OCI-LY7 (cell line): ENCODE results near the gene PSMG2. TPM values are rescaled to one million over a fixed set of nuclear protein-coding genes. Genes with fewer than 3 reads are reported as not detected.
"Not testable (repeated sequence)": the region's sequence is repeated elsewhere in the genome, so short reads cannot be mapped to it uniquely, and the experiment has no call there.

Source experiments
- BruUV-seq: library from RNA; stranded (reverse); fragments of 400-500 nt; replicated peaks from 2 replicates; lab custom pipeline; 2021; lab: Mats Ljungman, UMichigan
- CTCF ChIA-PET: fragments of 300-600 bp; sonication (Branson Sonifier 250); formaldehyde crosslinking; loops from one replicate; lab custom pipeline; 2022; ENCODE audit warnings: antibody characterized with exemption; ENCODE audit not compliant: unreplicated experiment; lab: Charles Lee
- POLR2A ChIA-PET: fragments of 300-600 bp; sonication (Branson Sonifier 250); formaldehyde crosslinking; loops from one replicate; lab custom pipeline; 2022; ENCODE audit warnings: antibody characterized with exemption; lab: Charles Lee
- DNase-seq: peaks from one replicate; pipeline ENCODE4 v3.0.0-alpha.2; 2015; ENCODE audit warnings: low spot score
- H2AFZ ChIP-seq: fragments of 200-600 bp; sonication (generic), shearing (Covaris generic); 2 replicates; pipeline ENCODE4 v1.6.1; 2014; ENCODE audit warnings: mild to moderate bottlenecking, antibody characterized with exemption, low read length, moderate library complexity
- H3K27ac ChIP-seq: fragments of 200-600 bp; sonication (generic); 2 replicates; pipeline ENCODE4 v1.5.1; 2014; ENCODE audit warnings: mixed run types, low read depth, mild to moderate bottlenecking, moderate library complexity, low read length, inconsistent platforms; ENCODE audit not compliant: poor library complexity, severe bottlenecking
- H3K36me3 ChIP-seq: fragments of 200-600 bp; sonication (generic); 2 replicates; pipeline ENCODE4 v1.6.1; 2014; ENCODE audit warnings: mild to moderate bottlenecking, antibody characterized with exemption, low read length, moderate library complexity, mixed read lengths; ENCODE audit not compliant: insufficient read depth
- H3K4me1 ChIP-seq: fragments of 200-600 bp; sonication (generic); 2 replicates; pipeline ENCODE4 v1.5.1; 2014; ENCODE audit warnings: mild to moderate bottlenecking, low read length; ENCODE audit not compliant: insufficient read depth, poor library complexity, severe bottlenecking
- H3K4me2 ChIP-seq: fragments of 200-600 bp; sonication (generic); 2 replicates; pipeline ENCODE4 v1.6.1; 2014; ENCODE audit warnings: mild to moderate bottlenecking, low read length
- H3K4me3 ChIP-seq: fragments of 200-600 bp; sonication (generic); 2 replicates; pipeline ENCODE4 v1.5.1; 2014; ENCODE audit warnings: mild to moderate bottlenecking, low read depth, low read length; ENCODE audit not compliant: poor library complexity, severe bottlenecking
- H3K79me2 ChIP-seq: fragments of 200-600 bp; sonication (generic); 2 replicates; pipeline ENCODE4 v1.6.1; 2016; ENCODE audit warnings: low read depth, mild to moderate bottlenecking, low read length, moderate library complexity, mixed read lengths; ENCODE audit not compliant: insufficient read depth
- H3K9me2 ChIP-seq: fragments of 200-600 bp; sonication (generic); 2 replicates; pipeline ENCODE4 v1.6.1; 2016; ENCODE audit warnings: mild to moderate bottlenecking, low read length, mixed read lengths; ENCODE audit not compliant: insufficient read depth
- H3K9me3 ChIP-seq: fragments of 200-600 bp; sonication (generic); 2 replicates; pipeline ENCODE4 v1.6.1; 2014; ENCODE audit warnings: mild to moderate bottlenecking, mixed run types, low read length, mixed read lengths
- H4K20me1 ChIP-seq: fragments of 200-600 bp; sonication (generic); 2 replicates; pipeline ENCODE4 v1.6.1; 2014; ENCODE audit warnings: mild to moderate bottlenecking, antibody characterized with exemption, low read length, moderate library complexity, mixed read lengths; ENCODE audit not compliant: insufficient read depth
- CTCF ChIP-seq: fragments of 200-600 bp; sonication (generic); conservative IDR thresholded peaks from 2 replicates; pipeline ENCODE4 v1.5.1; 2014; ENCODE audit warnings: mild to moderate bottlenecking, antibody characterized with exemption, low read length, moderate library complexity, mixed read lengths
- EZH2phosphoT487 ChIP-seq: fragments of 200-600 bp; sonication (generic); IDR thresholded peaks from 2 replicates; pipeline ENCODE4 v1.6.1; 2018; ENCODE audit warnings: low read depth, borderline replicate concordance, mild to moderate bottlenecking, mixed run types, antibody characterized with exemption, low read length, moderate library complexity, mixed read lengths
- intact Hi-C: fragments of 100-400 bp; cut with micrococcal nuclease; formaldehyde crosslinking; loops from one replicate; pipeline ENCODE4 v1.10.0; 2022; ENCODE audit not compliant: unreplicated experiment
- total RNA-seq, 2 experiments: library from RNA; depleted of rRNA in 1 of 2; stranded (reverse); fragments of >200 nt in 1 of 2; shearing (Covaris generic) in 1 of 2; gene quantifications; 2 replicates each; pipeline ENCODE4 v1.2.3, GENCODE V29; 2014 to 2022

The PSMG2 gene
- total RNA-seq, 2 experiments from 2014 or later = 69.2 to 98.8 TPM

DNA sequence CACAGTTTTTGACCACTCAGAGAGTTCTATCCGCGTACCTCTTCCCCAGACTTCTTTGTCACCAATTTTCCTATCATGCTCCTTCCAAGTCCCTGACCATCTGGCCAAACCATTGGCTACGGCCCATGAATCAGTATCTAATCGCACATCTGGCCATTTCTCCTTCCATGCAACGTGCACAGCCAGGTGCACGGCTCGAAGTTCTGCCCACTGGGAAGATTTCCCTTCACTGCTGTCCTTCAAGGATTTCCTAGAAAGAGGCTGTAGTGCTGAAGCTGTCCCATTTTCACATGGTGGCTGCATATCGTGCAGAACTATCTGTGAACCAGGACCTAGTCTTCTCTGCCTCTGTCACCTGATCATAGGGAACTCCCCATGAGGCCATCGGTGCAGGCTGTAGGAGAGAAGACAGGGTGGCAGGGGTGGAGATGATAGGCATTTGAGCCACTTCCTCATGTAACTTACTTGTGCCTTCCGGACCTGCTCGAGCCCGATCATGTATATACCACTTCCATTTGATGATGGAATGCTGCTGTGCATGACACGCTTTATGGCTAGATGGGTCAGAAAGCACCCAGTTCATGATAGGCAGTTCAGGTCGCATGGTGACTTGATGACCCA lies 53.9 kb downstream of the PSMG2 start:
- H3K9me2 ChIP-seq, H3K36me3 ChIP-seq, H3K4me1 ChIP-seq, DNase-seq, H3K4me2 ChIP-seq, intact Hi-C loops, H4K20me1 ChIP-seq, H3K4me3 ChIP-seq, H3K79me2 ChIP-seq, H2AFZ ChIP-seq, POLR2A ChIA-PET, BruUV-seq, CTCF ChIA-PET, H3K9me3 ChIP-seq, H3K27ac ChIP-seq: not testable (repeated sequence)

- H3K4me3 ChIP-seq, H4K20me1 ChIP-seq, H3K9me2 ChIP-seq, H3K36me3 ChIP-seq, BruUV-seq, H3K9me3 ChIP-seq, H3K4me2 ChIP-seq, H3K4me1 ChIP-seq, H3K79me2 ChIP-seq, POLR2A ChIA-PET, DNase-seq, intact Hi-C loops, H2AFZ ChIP-seq, CTCF ChIA-PET, H3K27ac ChIP-seq: not testable (repeated sequence)
Measured at GRCh38 chr18:12758566-12758965, 55.7 kb downstream of the PSMG2 start.

GRCh38 chr18:12765126-12765525 lies 62.3 kb downstream of the PSMG2 start:
- H3K4me1 ChIP-seq = no peaks in the 10 kb centered on the region
- H3K79me2 ChIP-seq = no peaks in the 10 kb centered on the region
- no peaks in the 10 kb centered on the region for H3K9me3 ChIP-seq
- ChIA-PET CTCF (no interaction called here), POLR2A (no interaction called here)
- no peak for DNase-seq
- no TSS peak for BruUV-seq
- H3K27ac ChIP-seq = no peak overlapping the region
- TF ChIP-seq CTCF (no peak), EZH2phosphoT487 (no peak)
- intact Hi-C loops = no loop called here
- no peak overlapping the region for H3K4me3 ChIP-seq
- no peak overlapping the region for H3K4me2 ChIP-seq
- no peaks in the 10 kb centered on the region for H4K20me1 ChIP-seq
- H3K36me3 ChIP-seq = no peaks in the 10 kb centered on the region
- no peaks in the 10 kb centered on the region for H3K9me2 ChIP-seq
- no peak overlapping the region for H2AFZ ChIP-seq

DNA sequence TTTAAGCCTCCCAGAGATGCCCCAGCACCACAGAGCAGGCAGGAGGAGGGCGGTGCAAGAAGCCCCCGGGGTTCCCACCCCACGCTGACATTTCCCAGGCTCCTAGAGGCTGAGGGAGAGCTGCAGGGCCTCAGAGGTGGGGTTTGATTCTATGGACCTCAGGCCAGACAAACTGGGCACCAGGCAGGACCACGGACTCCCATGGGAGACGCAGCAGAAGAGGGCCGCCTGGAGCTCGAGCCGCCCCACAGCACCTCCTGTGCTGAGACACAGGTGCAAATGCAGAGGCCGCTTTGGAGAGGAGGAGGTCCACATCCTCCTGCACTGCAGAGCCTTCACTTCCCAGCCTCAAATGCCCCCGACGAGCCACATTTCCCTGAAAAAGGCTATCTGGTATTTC lies 62.7 kb downstream of the PSMG2 start:
- no peaks in the 10 kb centered on the region for H3K36me3 ChIP-seq
- H3K27ac ChIP-seq = no peak overlapping the region
- no peaks in the 10 kb centered on the region for H3K9me2 ChIP-seq
- H3K9me3 ChIP-seq = no peaks in the 10 kb centered on the region
- ChIA-PET POLR2A (no interaction called here), CTCF (no interaction called here)
- H3K4me3 ChIP-seq = no peak overlapping the region
- TF ChIP-seq EZH2phosphoT487 = no peak
- no peak for TF ChIP-seq CTCF
- no peak overlapping the region for H3K4me2 ChIP-seq
- no peaks in the 10 kb centered on the region for H3K79me2 ChIP-seq
- no TSS peak for BruUV-seq
- H2AFZ ChIP-seq = no peak overlapping the region
- no peaks in the 10 kb centered on the region for H3K4me1 ChIP-seq
- intact Hi-C loops = no loop called here
- no peaks in the 10 kb centered on the region for H4K20me1 ChIP-seq
- DNase-seq = no peak
